HG02678 (cell line): ENCODE measurements around the gene TRMT1L.

ENCODE experiments used
- ATAC-seq: cut with Tn5 transposase; IDR thresholded peaks from one replicate; pipeline ENCODE4 v1.9.1; 2021; ENCODE audit warnings: mild to moderate bottlenecking, moderate library complexity; ENCODE audit not compliant: unreplicated experiment

Gene TRMT1L

GRCh38 chr1:185112356-185112755 lies 44.4 kb downstream of the TRMT1L start:
- no peak for ATAC-seq

GRCh38 chr1:185111873-185112272 lies 44.9 kb downstream of the TRMT1L start:
- no peak for ATAC-seq

DNA sequence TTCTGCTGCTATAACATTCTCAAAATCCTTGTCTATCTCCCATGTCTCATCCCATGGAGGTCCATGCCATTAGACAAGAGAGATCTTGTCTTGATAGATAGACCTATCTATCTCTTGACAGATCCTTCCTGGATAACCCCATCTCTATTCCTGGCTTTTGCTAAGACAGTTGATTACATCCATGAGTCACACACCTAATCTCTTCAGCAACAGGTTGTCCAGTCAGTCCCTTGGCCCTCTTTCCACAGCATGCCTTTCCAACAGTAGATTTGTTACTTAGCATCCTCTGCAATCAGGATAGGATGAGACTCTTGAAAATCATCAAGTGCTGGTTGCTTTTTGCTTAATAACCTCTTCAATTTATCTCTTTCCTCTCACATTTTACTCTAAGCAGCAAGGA lies 46.6 kb downstream of the TRMT1L start:
- ATAC-seq: no peak

DNA sequence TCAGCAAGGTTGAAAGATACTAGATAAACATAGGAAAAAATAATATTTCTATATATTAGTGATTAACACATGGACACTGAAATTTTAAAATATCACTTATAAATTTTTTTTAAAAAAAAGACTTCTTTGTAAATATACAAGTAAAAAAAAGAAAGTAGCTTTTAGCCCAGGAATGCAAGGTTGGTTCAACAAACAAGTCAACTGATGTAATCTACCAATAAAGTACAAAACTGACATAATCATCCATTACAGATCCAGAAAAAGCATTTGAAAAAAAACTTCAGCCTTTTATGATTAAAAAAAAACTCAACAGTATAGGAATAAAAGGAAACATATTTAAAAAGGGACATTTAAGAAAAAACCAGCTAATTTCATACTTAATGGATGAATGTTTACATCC lies 48.4 kb downstream of the TRMT1L start:
- no peak for ATAC-seq

DNA sequence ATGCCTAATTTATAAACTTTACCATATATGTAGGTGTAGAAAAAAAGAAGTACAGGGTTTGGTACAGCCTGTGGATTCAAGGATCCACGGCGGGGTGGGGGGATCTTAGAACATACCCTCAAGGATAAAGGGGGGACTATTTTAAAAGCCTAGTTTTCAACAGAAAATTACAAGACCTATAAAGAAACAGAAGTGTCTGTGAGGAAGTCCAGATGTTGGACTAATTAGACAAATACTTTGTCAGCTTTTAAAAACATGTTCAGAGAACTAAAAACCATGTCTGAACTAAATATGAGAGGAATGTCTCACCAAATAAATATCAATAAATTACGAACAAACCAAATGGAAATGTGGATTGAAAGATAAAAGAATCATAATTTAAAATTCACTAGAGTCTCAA lies 51.6 kb downstream of the TRMT1L start:
- no peak for ATAC-seq

DNA sequence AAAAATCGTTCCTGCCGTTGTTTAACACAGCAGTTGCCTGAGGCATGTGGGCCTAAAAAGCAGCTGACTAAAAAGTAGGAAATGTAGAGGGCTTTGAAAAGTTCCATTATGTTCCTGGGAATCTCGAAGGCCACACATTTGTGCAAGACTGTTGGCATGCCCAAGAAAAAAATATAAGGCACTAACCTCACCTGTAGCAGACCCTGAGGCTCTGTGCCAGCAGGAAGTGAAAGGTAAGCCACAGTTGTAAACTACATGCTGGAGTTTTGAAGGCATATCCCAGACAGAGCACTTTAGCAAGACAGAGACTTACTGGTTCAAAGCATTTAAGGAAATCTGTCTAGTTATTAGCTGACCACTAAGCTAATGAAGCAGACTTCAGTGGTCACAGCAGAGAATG lies 52.7 kb downstream of the TRMT1L start:
- no peak for ATAC-seq

DNA sequence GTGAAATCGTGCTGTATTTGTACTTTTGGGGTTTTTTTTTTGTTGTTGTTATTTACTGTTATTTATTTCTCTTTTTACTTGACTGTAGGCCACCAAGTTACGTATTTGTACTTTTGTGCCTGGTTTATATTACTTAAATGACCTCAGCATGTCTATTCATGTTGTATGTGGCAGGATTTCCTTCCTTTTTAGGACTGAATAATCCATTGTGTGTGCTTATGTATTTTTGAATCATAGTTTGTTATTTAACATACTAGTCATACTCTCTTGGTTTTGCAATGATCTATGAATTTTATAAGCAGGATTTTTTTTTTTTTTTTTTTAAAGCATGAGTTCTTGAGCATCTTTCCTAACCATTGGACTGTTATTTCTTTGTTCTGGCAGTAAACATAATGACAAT lies 60.2 kb downstream of the TRMT1L start:
- no peak for ATAC-seq

DNA sequence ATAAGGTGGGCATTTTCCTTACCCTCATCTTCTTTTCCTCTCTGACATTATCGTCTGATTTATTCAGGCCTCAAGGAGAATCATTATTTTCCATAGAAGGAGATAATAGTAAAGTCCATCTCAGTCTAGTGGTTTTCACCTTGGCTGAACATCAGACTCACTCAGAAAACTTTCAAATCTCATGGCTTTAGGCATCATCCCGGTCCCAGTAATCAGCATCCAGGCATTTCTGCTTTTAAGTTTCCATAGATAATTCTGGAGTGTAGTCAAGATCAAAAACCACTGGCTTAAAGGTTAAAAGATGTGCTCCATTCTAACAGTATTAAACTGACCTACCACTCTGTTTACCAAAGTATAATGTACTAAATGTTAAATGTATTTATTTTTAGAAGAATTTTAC lies 62.0 kb downstream of the TRMT1L start:
- ATAC-seq: no peak

DNA sequence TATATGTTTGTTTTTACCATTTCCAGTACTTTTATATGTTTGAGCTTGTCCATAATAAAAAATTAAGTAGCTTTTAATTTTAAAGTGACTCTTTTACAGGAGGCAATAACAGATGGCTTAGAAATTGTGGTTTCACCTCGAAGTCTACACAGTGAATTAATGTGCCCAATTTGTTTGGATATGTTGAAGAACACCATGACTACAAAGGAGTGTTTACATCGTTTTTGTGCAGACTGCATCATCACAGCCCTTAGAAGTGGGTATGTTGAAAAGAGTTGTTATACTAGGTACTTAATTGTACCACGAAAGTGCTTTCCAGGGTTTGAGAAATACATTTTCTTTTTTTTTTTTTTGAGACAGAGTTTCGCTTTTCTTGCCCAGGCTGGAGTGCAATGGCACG lies 65.3 kb downstream of the TRMT1L start:
- ATAC-seq: no peak

DNA sequence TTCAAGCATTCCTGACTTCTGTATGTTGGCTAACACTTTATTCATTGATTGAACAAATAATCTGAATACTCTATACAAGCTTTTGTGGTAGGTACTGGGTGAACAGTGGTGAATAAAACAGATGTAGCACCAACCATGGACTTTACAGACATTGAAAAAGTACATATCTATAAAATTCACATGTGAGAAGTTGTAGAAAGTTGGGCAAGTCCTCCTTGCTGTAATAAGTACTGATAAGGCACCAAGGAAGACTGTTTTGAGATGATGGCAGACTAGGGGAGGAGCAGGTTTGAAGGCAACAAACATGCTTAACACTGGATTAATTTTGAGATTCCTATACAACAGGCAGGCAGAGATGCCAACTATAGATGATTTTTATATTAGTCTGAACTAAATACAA lies 69.0 kb downstream of the TRMT1L start:
- no peak for ATAC-seq

- ATAC-seq: no peak
Measured at GRCh38 chr1:185087101-185087500, 69.7 kb downstream of the TRMT1L start.

DNA sequence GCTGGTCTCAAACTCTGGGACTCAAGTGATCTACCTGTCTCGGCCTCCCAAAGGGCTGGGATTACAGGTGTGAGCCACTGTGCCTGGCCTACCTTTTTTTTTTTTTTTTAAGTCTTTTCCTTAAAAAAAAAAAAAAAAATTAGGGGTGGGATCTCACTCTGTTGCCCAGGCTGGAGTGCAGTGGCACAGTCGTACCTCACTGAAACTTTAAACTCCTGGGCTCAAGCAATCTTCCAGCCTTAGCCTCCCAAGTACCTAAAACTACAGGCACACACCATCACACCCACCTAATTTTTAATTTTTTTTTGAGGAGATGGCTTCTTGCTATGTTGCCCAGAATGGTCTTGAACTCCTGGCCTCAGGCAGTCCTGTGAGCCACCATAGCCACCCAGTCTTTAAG lies 72.9 kb downstream of the TRMT1L start:
- ATAC-seq: no peak

DNA sequence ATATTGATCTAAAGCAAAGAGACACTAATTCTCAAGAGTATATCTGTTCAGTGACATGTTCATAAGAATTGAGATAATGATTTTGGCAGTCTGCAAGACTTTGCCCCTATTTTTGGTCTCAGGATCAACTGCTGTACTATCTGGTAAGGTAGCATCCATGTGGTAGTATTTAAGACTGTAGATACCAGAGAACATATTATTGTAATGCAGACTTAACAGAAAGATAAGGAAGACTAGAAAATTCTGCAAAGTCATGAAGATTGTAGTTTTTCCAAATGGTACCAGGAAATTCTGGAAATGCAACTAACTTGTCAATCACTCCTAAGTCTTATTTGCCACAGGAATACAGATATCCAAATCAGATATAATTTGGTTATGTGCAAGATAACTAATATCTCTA lies 76.3 kb downstream of the TRMT1L start:
- no peak for ATAC-seq

DNA sequence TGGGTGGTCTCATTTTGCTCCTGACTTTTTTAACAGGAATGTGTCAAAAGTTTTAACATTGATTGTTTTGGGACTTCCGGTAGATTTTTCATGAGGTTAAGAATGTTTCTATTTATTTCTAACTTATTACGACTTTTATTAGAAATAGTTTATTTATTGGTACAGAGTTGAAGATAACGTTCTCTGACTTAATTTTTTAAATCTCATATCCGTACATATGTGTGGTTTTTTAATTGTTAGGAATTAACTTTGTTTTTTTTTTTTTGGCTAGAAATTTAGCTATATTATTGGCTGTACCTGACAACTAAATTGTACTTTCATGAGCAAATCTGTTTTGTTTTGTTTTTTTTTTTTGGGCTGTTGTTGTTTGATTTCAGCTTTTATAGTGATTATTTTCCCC lies 79.4 kb downstream of the TRMT1L start:
- ATAC-seq: no peak

GRCh38 chr1:185075476-185075875 lies 81.3 kb downstream of the TRMT1L start:
- ATAC-seq: no peak

- no peak for ATAC-seq
Measured at GRCh38 chr1:185074307-185074706, 82.4 kb downstream of the TRMT1L start.

DNA sequence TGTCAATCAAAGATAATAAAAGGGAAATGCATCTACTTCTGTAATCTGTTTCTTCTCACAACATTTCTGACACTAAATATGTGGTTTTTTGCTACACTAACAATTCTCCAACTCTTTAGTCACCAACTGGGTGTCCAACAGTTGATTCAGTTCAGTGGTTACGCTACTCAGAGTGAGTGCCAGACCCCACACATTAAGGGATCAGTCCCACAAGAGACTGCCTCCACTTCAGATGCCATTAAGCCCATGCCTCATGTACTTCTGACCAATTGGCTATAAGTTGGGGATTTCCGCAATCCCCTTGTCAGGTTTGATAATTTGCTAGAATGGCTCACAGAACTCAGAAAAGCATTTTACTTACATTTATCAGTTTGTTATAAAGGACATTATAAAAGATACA lies 83.0 kb downstream of the TRMT1L start:
- no peak for ATAC-seq

GRCh38 chr1:185070051-185070450 lies 86.7 kb downstream of the TRMT1L start:
- ATAC-seq: no peak

GRCh38 chr1:185069202-185069772 lies 87.5 kb downstream of the TRMT1L start:
- no peak for ATAC-seq

- ATAC-seq: no peak
Measured at GRCh38 chr1:185068341-185068740, 88.4 kb downstream of the TRMT1L start.
